SW 1271 (cell line): ENCODE data around the gene TRPV4.
A peak's percentile ranks its signal among the peaks of the same experiment; 100 is the strongest.

Experiments used
- DNase-seq, 2 experiments: peaks; one replicate each; lab custom pipeline; 2025; lab: John Stamatoyannopoulos, UW

Gene TRPV4

GRCh38 chr12:109804820-109805761 lies 28.1 kb downstream of the TRPV4 start:
- peak in 1 of 2 experiments; percentile 21 for DNase-seq

DNA sequence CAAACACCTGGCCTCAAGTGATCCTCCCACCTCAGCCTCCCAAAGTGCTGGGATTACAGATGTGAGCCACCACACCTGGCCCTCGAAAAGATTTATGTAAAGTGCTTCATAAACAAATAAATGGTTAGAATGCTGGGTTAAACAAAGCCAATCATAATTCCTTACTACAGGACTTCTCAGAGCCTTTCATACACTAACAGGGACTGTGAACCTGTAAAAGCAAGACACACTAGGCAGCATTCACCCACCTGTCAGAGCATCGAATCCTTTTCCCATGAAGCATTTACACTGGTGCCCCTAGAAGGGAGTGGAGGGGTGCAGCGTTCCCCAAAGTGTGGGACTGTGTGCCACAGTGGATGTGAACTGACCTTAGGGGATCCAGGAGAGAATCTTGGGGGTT lies 29.5 kb downstream of the TRPV4 start:
- DNase-seq: no peak

- no peak for DNase-seq
Measured at GRCh38 chr12:109802828-109803227, 30.4 kb downstream of the TRPV4 start.

DNA sequence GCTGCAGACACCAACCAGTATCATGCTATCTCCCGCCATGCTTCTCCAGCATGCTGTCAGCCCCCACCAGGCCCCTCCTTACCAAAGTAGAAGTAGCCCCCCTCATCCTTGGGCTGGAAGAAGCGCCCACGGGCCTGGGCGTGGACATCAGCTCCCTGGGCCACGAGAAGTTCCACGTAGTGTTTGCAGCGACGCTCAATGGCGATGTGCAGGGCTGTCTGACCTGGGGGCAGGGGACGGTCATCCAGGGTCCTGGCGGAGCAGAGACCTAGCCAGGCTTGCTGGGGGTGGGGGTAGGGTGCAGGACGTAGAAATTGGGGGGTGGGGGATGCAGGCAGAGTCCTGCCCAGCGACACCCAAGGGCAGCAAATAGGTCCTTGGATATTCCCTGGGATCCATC lies 32.7 kb downstream of the TRPV4 start:
- DNase-seq: no peak

DNA sequence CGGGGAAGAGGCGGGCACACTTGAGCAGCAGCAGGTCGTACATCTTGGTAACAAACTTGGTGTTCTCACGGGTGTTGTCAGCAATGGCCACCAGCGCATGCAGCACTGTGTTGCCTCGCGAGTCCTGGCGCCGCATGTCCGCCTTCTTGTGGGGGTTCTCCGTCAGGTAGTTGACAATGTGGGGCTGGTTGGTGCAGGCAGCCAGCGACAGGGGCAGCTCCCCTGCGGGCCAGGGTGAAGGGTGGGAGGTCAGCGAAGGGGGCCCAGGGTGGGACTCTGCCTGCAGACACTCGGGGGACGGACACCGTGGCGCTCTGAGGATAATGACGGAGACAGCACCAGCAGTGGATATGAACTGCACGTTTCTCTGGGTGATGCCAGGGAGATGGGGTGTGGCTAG lies 34.5 kb downstream of the TRPV4 start:
- no peak for DNase-seq

DNA sequence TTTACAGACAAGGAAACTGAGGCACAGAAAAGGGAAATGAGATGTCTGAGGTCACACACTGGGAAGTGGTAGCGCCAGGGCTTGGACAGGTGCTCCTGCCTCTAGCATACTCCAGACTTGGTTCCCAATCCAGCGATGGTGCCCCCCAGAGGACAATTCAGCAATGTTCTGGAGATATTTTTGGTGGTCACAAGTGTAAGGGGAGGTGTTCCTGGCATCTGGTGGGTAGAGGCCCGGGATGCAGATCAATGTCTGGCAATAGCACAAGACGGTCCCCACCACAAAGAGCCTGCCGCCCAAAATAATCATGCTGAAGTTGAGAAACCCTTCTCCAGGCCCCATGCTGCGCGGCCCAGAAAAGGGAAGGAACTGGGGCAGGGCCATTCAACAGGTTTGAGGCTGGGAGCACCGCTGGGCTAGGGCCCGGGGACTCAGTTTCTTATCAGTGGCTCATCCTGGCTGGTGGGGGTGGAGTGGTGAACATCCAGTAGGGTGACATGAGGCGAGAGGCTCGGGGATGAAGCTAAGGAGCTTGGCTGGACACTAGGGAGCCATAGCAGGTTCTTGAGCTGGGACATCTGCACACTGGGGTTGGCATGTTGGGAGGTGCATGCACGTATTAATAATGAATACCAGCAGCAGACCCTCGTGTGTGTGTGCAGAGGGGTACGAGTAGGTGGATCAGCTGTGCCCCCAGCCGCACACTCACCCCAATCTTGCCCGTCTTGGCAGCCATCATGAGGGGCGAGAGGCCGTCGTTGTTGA lies 35.1 kb downstream of the TRPV4 start:
- no peak for DNase-seq

- DNase-seq: no peak
Measured at GRCh38 chr12:109796057-109796456, 37.1 kb downstream of the TRPV4 start.

- DNase-seq: peak in 1 of 2 experiments; percentile 19
Measured at GRCh38 chr12:109795023-109795422, 38.2 kb downstream of the TRPV4 start.

- no peak for DNase-seq
Measured at GRCh38 chr12:109793826-109794501, 39.2 kb downstream of the TRPV4 start.

GRCh38 chr12:109793411-109793810 lies 39.8 kb downstream of the TRPV4 start:
- no peak for DNase-seq

- no peak for DNase-seq
Measured at GRCh38 chr12:109792992-109793391, 40.2 kb downstream of the TRPV4 start.

DNA sequence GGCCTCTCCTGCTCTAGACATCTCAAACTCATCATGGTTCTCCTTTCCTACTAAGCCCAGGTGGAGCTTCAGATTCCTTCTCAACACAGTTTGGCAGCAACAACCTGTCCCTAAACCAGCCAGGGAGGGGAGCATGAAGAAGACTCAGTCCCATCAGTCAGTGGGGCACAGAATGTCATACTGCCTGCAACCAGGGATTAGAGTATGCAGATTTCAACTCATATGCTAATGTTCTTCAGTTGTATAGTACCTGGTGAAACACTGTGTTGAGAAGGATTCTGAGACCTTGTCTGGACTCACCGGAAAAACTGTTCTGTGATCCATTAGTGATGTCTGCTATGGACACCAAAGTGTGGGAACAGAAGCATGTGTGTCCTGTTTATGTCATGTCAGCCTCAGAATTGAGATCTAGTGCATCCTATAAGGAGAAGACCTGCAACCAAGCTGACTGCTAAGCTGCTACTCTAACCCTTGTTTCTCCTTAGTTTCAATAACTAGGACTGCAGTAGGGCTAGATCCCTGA lies 43.6 kb downstream of the TRPV4 start:
- DNase-seq: no peak

GRCh38 chr12:109786799-109787198 lies 46.4 kb downstream of the TRPV4 start:
- DNase-seq: no peak

DNA sequence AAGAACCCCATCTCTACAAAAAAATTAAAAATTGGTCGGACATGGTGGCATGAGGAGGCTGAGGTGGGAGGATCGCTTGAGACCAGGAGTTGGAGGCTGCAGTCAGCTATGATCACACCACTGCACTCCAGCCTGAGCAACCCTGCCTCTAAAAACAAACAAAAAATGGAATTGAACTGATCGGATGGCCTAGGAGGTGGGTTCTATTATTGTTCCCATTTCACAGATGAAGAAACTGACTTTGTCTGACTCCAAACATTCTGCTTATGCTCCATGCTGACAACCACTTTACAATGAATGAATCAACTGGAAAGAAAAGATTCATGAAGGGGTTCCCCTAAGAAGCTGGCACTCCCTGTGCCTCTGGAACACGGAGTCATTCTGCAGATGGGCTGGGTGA lies 47.3 kb downstream of the TRPV4 start:
- DNase-seq: no peak

- no peak for DNase-seq
Measured at GRCh38 chr12:109783965-109784244, 49.3 kb downstream of the TRPV4 start.

GRCh38 chr12:109783135-109783964 lies 49.8 kb downstream of the TRPV4 start:
- DNase-seq: no peak

GRCh38 chr12:109782326-109782703 lies 50.9 kb downstream of the TRPV4 start:
- DNase-seq: no peak

GRCh38 chr12:109781668-109782325 lies 51.4 kb downstream of the TRPV4 start:
- no peak for DNase-seq

DNA sequence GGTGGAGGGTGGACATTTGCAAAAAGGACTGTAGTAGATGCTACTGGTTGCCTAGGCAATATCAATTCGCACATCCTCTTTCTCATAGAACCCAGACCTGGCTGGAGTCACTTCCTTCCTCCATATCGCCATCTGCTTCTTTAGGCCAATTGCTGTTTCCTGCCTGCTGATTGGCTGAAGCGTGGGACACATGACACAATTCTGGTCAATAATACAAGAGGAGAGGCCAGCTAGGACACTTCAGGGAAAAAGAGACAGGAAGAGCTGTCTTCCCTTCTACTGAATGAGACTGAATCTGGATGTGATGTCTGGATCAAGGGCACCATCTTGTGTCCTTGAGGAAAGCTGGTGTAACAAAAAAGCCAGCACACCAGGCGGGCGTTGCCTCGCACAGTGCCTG lies 53.8 kb downstream of the TRPV4 start:
- no peak for DNase-seq

GRCh38 chr12:109778684-109779083 lies 54.5 kb downstream of the TRPV4 start:
- no peak for DNase-seq

GRCh38 chr12:109777544-109777943 lies 55.7 kb downstream of the TRPV4 start:
- no peak for DNase-seq
